Mesenchymal stem cell (in vitro differentiated cells and primary cell): Measurements from ENCODE around the gene SERGEF.

Experiments used
- DNase-seq: peaks from one replicate; pipeline ENCODE4 v3.0.0-alpha.2; 2013
- H2AFZ ChIP-seq: one replicate; pipeline ENCODE4 v1.6.1; 2013; ENCODE audit warnings: low read depth, mild to moderate bottlenecking, control low read depth, inconsistent platforms, low read length, moderate library complexity
- H2AK5ac ChIP-seq: 2 replicates; pipeline ENCODE4 v1.6.1; 2013; ENCODE audit warnings: low read length, moderate library complexity, mild to moderate bottlenecking, inconsistent platforms; ENCODE audit not compliant: severe bottlenecking
- H2BK120ac ChIP-seq: one replicate; pipeline ENCODE4 v1.6.1; 2013; ENCODE audit warnings: low read depth, mild to moderate bottlenecking, inconsistent platforms, low read length, moderate library complexity
- H2BK12ac ChIP-seq, 2 experiments: one replicate each; pipeline ENCODE4 v1.6.1; 2013; ENCODE audit warnings: inconsistent platforms in 2 of 2, low read length in 2 of 2, mild to moderate bottlenecking in 2 of 2, moderate library complexity in 2 of 2, control low read depth in 1 of 2
- H2BK15ac ChIP-seq: one replicate; pipeline ENCODE4 v1.6.1; 2013; ENCODE audit warnings: mild to moderate bottlenecking, low read depth, inconsistent platforms; ENCODE audit not compliant: poor library complexity, severe bottlenecking
- H2BK5ac ChIP-seq: 2 replicates; pipeline ENCODE4 v1.6.1; 2013; ENCODE audit warnings: low read depth, mild to moderate bottlenecking, low read length, control low read depth, inconsistent platforms; ENCODE audit not compliant: poor library complexity, severe bottlenecking
- H3K14ac ChIP-seq, 2 experiments: one replicate each; pipeline ENCODE4 v1.6.1; 2013; ENCODE audit warnings: inconsistent platforms in 2 of 2, low read length in 2 of 2, control low read depth in 1 of 2, mild to moderate bottlenecking in 1 of 2, moderate library complexity in 1 of 2
- H3K18ac ChIP-seq, 2 experiments: one replicate each; pipeline ENCODE4 v1.6.1; 2013; ENCODE audit warnings: inconsistent platforms in 2 of 2, low read length in 2 of 2, control low read depth in 1 of 2, low read depth in 1 of 2, mild to moderate bottlenecking in 1 of 2
- H3K23ac ChIP-seq, 2 experiments: one replicate each; pipeline ENCODE4 v1.6.1; 2013; ENCODE audit warnings: inconsistent platforms in 2 of 2, low read length in 2 of 2, mild to moderate bottlenecking in 2 of 2, moderate library complexity in 2 of 2, control low read depth in 1 of 2
- H3K27ac ChIP-seq: 2 replicates; pipeline ENCODE4 v1.5.1; 2013; ENCODE audit warnings: mild to moderate bottlenecking, moderate library complexity, low read length, control low read depth, inconsistent platforms; ENCODE audit not compliant: poor library complexity, severe bottlenecking
- H3K27me3 ChIP-seq, 2 experiments: 2 replicates each; pipeline versions ENCODE4 v1.6.1 to v1.7.0; 2013; ENCODE audit warnings: low read length in 2 of 2, mild to moderate bottlenecking in 2 of 2, moderate library complexity in 2 of 2, control low read depth in 1 of 2, inconsistent platforms in 1 of 2; ENCODE audit not compliant: control insufficient read depth in 1 of 2, insufficient read depth in 1 of 2
- H3K36me3 ChIP-seq, 2 experiments: 2 replicates each; pipeline versions ENCODE4 v1.6.1 to v1.7.0; 2013; ENCODE audit warnings: low read length in 2 of 2, control low read depth in 1 of 2, inconsistent platforms in 1 of 2, low read depth in 1 of 2, mild to moderate bottlenecking in 1 of 2; ENCODE audit not compliant: insufficient read depth in 2 of 2, control insufficient read depth in 1 of 2
- H3K4ac ChIP-seq, 2 experiments: one replicate each; pipeline ENCODE4 v1.6.1; 2013; ENCODE audit warnings: inconsistent platforms in 2 of 2, low read length in 2 of 2, mild to moderate bottlenecking in 2 of 2, moderate library complexity in 2 of 2, control low read depth in 1 of 2, low read depth in 1 of 2
- H3K4me1 ChIP-seq: 2 replicates; pipeline ENCODE4 v1.6.1; 2013; ENCODE audit warnings: low read depth, low read length, control low read depth; ENCODE audit not compliant: control insufficient read depth, insufficient read depth
- H3K4me2 ChIP-seq: 2 replicates; pipeline ENCODE4 v1.6.1; 2013; ENCODE audit warnings: low read length, mild to moderate bottlenecking, inconsistent platforms; ENCODE audit not compliant: poor library complexity, severe bottlenecking
- H3K4me3 ChIP-seq, 2 experiments: 2 replicates each; pipeline versions ENCODE4 v1.5.1 to v1.7.0; 2013; ENCODE audit warnings: low read length in 2 of 2, mild to moderate bottlenecking in 2 of 2, control low read depth in 1 of 2, low read depth in 1 of 2; ENCODE audit not compliant: insufficient read depth in 1 of 2
- H3K79me1 ChIP-seq: replicated peaks from 2 replicates; pipeline ENCODE4 v1.6.1; 2013; ENCODE audit warnings: mild to moderate bottlenecking, control low read depth, low read length, inconsistent platforms; ENCODE audit not compliant: poor library complexity, severe bottlenecking
- H3K9ac ChIP-seq: 2 replicates; pipeline ENCODE4 v1.7.0; 2013; ENCODE audit warnings: mild to moderate bottlenecking, low read length, moderate library complexity
- H3K9me3 ChIP-seq: 2 replicates; pipeline ENCODE4 v1.7.0; 2013; ENCODE audit warnings: mild to moderate bottlenecking, low read length; ENCODE audit not compliant: control insufficient read depth
- H4K8ac ChIP-seq: one replicate; pipeline ENCODE4 v1.6.1; 2013; ENCODE audit warnings: inconsistent platforms, mild to moderate bottlenecking, low read length, moderate library complexity
- H4K91ac ChIP-seq: one replicate; pipeline ENCODE4 v1.6.1; 2013; ENCODE audit warnings: mild to moderate bottlenecking, low read length, inconsistent platforms
- WGBS: methylation state at CpG from one replicate; pipeline ENCODE4 v1.1.7; 2013; ENCODE audit warnings: mixed read lengths; 5-methylcytosine and 5-hydroxymethylcytosine counted together

The SERGEF gene

DNA sequence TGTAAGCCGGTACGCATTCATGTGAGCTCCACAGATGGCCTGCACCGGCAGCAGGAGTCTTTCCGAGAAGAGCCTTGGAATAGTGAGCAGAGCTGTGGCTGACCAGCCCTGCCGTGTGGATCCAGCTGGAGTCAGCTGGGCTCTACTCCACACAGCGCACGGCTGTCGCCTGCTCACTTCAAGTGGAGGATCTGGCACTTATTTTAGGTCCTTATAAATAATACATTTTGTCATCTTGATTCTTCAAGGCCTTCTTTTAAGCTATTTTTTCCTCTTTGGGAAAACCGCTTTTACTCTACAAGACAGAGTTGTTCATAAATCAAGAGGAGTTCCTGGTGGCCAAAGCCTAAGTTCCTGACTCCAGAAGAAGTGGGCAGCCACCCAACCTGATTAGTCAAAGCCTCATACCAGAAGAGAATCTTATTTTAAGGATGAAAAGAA is 184.5 kb downstream of the SERGEF start:
- Histone ChIP-seq H3K4ac (no peak overlapping the region), H2BK15ac (no peak overlapping the region), H3K9me3 (no peaks in the 10 kb centered on the region), H2AK5ac (no peak overlapping the region), H2BK5ac (no peak overlapping the region), H3K4me3 (peak overlapping the region in 1 of 2 experiments; percentile 38), H2AFZ (no peak overlapping the region), H3K23ac (no peak overlapping the region), H4K91ac (no peak overlapping the region), H2BK120ac (no peak overlapping the region), H3K36me3 (no peaks in the 10 kb centered on the region), H3K9ac (peak overlapping the region; percentile 35), H3K79me1 (no peaks in the 10 kb centered on the region), H3K27ac (no peak overlapping the region), H3K4me2 (no peak overlapping the region), H3K14ac (no peak overlapping the region), H2BK12ac (no peak overlapping the region), H3K4me1 (no peaks in the 10 kb centered on the region), H4K8ac (no peak overlapping the region), H3K27me3 (no peaks in the 10 kb centered on the region), H3K18ac (no peak overlapping the region)
- DNase-seq, result peak; percentile 16
- 79% methylated on average over 6 of the region's 9 CpGs for WGBS

DNA sequence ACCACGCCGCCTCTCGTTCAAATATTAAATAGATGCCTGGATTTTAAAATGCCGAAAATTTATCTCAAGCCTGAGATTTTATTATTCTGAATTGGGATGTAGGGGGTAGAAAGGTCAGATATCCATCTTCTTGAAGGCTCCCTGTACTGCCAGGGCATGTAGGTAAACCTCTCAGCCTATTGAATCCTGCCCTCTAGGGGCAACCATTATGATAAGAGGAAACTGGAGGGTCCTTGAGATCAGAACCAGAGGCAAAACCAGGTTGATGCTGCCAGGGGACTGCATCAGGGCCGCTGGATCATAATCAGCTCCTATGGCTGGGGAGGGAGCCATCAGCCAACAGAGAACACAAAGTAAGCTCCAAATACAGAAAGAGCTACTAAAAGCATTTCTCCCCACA is 185.8 kb downstream of the SERGEF start:
- Histone ChIP-seq H4K91ac (no peak overlapping the region), H3K4me3 (no peak overlapping the region), H3K9ac (no peak overlapping the region), H3K4ac (no peak overlapping the region), H3K4me2 (no peak overlapping the region), H3K23ac (no peak overlapping the region), H3K27ac (no peak overlapping the region), H3K18ac (no peak overlapping the region), H3K27me3 (no peaks in the 10 kb centered on the region), H3K79me1 (no peaks in the 10 kb centered on the region), H2BK15ac (no peak overlapping the region), H2AFZ (no peak overlapping the region), H2AK5ac (no peak overlapping the region), H3K9me3 (no peaks in the 10 kb centered on the region), H3K14ac (no peak overlapping the region), H2BK5ac (no peak overlapping the region), H2BK120ac (no peak overlapping the region), H2BK12ac (no peak overlapping the region), H3K4me1 (no peaks in the 10 kb centered on the region), H3K36me3 (no peaks in the 10 kb centered on the region), H4K8ac (no peak overlapping the region)
- WGBS, result 93% methylated on average over 5 of the region's 5 CpGs
- no peak for DNase-seq

DNA sequence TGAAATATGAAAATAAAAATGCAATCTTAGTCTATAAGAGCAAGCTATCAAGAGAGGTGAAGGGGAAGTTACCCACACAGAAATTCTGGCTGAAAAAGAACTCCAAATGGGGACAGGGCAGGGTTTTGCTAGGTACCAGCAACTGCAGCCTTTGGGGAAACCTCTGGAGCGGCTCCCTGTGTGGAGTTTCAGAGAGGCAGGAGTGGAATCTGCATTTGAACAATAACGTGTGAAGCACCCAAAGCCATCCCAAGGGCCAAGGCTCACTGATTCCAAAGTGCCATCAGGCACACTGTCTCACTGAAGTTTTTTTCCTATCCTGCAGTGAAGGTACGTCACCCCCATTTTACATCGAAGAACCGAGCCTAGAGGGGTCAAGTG is 190.5 kb downstream of the SERGEF start:
- no peaks in the 10 kb centered on the region for H3K9me3 ChIP-seq
- H3K18ac ChIP-seq, result peak overlapping the region in 1 of 2 experiments; percentile 44
- H3K4me3 ChIP-seq, result no peak overlapping the region
- H3K9ac ChIP-seq, result peak overlapping the region; percentile 57
- H2BK5ac ChIP-seq, result no peak overlapping the region
- DNase-seq, result no peak
- no peak overlapping the region for H3K27ac ChIP-seq
- no peak overlapping the region for H2AK5ac ChIP-seq
- H3K27me3 ChIP-seq, result no peaks in the 10 kb centered on the region
- WGBS, result 68% methylated on average over 4 of the region's 5 CpGs
- H2BK12ac ChIP-seq, result peak overlapping the region; percentile 35 to 61
- H3K4me2 ChIP-seq, result no peak overlapping the region
- H2AFZ ChIP-seq, result no peak overlapping the region
- H4K8ac ChIP-seq, result no peak overlapping the region
- no peak overlapping the region for H2BK120ac ChIP-seq
- H3K14ac ChIP-seq, result no peak overlapping the region
- H3K4ac ChIP-seq, result no peak overlapping the region
- no peaks in the 10 kb centered on the region for H3K4me1 ChIP-seq
- H3K23ac ChIP-seq, result no peak overlapping the region
- H3K79me1 ChIP-seq, result no peaks in the 10 kb centered on the region
- no peaks in the 10 kb centered on the region for H3K36me3 ChIP-seq
- H2BK15ac ChIP-seq, result no peak overlapping the region
- no peak overlapping the region for H4K91ac ChIP-seq

DNA sequence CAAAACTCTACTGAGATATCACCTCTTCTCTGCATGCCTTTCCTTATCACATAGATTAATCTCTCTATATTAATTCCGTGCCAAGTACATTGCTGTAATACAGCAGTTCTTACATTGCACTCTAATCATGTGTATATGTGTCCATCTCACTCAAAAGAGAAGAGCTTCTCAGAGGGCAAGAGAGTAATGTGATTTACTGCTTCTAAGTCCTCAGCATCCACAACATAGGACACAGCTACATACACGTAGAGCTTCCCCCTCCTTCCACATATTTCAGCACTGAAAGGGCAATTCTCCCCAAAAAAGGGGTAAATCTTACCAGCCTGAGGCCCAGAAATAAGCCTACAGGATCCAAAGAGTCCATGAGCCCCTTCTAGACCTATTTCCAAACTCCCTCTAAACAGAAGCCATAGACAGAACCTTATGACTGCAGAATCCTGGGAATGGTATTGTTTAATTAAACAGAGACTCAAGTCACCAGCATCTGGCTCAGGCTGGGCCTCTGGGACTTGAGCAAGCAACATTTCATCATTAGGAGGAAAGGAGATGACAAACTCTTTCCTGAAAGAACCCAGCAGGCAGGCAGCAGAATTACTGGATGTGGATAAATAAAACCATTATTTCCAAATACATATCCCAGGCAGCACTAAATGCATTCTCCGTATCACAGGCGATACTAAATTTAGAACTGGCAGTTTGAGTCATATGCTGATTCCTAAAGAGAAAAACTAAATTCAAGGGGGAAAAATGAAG is 191.0 kb downstream of the SERGEF start:
- Histone ChIP-seq H3K4me1 (no peaks in the 10 kb centered on the region), H3K18ac (no peak overlapping the region), H3K23ac (no peak overlapping the region), H2BK15ac (no peak overlapping the region), H3K4me2 (no peak overlapping the region), H4K91ac (no peak overlapping the region), H2BK120ac (no peak overlapping the region), H2BK5ac (no peak overlapping the region), H2BK12ac (no peak overlapping the region), H3K36me3 (no peaks in the 10 kb centered on the region), H3K9ac (peak overlapping the region; percentile 57), H2AFZ (no peak overlapping the region), H3K27ac (no peak overlapping the region), H3K79me1 (no peaks in the 10 kb centered on the region), H3K4me3 (no peak overlapping the region), H3K9me3 (no peaks in the 10 kb centered on the region), H3K4ac (no peak overlapping the region), H4K8ac (no peak overlapping the region), H3K14ac (no peak overlapping the region), H3K27me3 (no peaks in the 10 kb centered on the region), H2AK5ac (no peak overlapping the region)
- WGBS, result 63% methylated on average over 4 of the region's 4 CpGs
- peak; percentile 87 for DNase-seq
